GM21526 (cell line): ENCODE measurements around the gene RIPK3.
"Not testable (repeated sequence)": the region's sequence is repeated elsewhere in the genome, so short reads cannot be mapped to it uniquely, and the experiment has no call there.

Source experiments
- ATAC-seq: cut with Tn5 transposase; IDR thresholded peaks from one replicate; pipeline ENCODE4 v1.9.1; 2021; ENCODE audit warnings: moderate library complexity; ENCODE audit not compliant: unreplicated experiment, low FRiP score

The RIPK3 gene

GRCh38 chr14:24369907-24370687 is 30.3 kb upstream of the RIPK3 start:
- ATAC-seq, result no peak

DNA sequence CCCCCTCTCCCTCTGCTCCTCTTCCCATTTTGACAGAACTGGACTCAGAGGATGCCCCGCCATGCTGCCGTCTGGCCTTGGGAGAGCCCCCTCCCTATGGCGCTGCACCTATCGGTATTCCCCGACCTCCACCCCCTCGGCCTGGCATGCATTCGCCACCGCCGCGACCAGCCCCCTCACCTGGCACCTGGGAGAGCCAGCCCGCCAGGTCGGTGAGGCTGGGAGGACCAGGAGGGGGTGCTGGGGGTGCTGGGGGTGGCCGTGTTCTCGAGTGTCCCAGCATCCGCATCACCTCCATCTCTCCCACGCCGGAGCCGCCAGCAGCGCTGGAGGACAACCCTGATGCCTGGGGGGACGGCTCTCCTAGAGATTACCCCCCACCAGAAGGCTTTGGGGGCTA is 29.7 kb upstream of the RIPK3 start:
- ATAC-seq, result no peak

GRCh38 chr14:24368562-24369252 is 28.9 kb upstream of the RIPK3 start:
- no peak for ATAC-seq

DNA sequence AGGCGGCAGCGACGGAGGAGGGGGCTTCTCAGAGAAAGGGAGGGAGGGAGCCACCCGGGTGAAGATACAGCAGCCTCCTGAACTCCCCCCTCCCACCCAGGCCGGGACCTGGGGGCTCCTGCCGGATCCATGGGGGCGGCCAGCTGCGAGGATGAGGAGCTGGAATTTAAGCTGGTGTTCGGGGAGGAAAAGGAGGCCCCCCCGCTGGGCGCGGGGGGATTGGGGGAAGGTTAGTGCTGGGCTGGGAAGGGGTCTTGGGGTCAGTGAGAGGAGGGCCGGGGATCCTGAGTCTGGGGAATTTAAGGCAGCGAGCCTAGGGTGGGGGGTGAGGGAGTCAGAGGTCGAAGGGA is 28.4 kb upstream of the RIPK3 start:
- ATAC-seq, result no peak

- ATAC-seq, result no peak
These were observed 27.9 kb upstream of the RIPK3 start, which contains the start of gene NFATC4 for GRCh38 chr14:24367514-24368211. NFATC4 (plus strand) TSS chr14:24368184; CDS start chr14:24368341, 157 bp downstream.

DNA sequence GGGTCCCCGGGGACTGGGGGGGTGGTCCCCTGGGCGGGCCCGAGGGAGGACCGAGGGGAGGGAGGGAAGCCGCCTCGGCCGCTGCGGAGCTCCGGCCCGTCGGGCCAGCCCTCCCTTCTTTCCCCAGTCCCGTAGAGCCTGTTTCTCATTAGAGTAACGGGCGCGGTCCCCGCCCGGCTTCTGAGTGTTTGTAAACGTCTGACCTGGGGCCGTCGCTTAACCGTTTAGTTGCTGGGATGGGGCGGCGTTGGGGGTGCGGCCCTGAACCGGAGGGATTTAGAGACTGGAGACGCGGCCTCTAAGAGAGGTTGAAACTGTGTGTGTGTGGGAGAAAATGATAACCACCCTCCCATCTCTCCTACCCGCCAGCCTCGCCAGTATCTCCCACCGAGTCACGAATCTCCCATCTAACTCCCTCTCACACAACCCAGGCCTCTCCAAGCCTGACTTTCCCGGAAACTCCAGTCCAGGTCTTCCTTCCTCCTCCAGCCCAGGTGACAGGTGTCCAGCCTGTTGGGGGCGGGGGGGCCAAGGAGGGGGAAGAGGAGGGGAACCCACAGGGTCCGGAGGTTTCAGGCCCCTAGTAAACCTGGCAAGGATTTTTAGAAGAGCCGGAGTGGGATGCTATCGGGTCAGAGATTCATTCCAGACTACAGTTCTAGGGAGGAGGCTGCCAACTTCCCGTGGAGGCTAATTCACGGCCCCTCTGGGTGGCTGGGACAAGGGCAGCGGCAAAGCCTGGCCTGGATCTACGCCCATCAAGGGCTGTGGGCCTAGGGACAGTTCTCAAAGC is 27.1 kb upstream of the RIPK3 start:
- peak; percentile 40 for ATAC-seq

GRCh38 chr14:24366413-24366720 is 26.6 kb upstream of the RIPK3 start:
- ATAC-seq, result no peak

GRCh38 chr14:24365600-24366412 is 26.0 kb upstream of the RIPK3 start:
- no peak for ATAC-seq

DNA sequence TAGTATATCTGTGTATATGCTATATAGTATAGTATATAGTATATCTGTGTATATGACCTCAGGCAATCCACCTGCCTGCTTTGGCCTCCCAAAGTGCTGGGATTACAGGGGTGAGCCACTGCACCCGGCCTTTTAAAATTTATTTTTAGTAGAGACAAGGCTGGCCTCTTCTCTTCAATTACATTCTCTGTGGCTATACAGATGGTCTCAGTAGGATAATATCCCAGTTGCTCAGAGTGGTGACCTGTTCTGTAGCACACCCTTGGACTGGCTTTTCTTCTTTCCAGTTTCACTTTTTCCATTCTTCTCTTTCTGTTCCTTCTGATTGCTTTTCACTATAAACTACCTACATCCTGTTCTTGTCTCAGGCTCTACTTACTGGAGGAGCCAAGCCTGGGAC is 25.1 kb upstream of the RIPK3 start:
- no peak for ATAC-seq

- ATAC-seq, result no peak
These were observed 23.6 kb upstream of the RIPK3 start for GRCh38 chr14:24363401-24363800.

DNA sequence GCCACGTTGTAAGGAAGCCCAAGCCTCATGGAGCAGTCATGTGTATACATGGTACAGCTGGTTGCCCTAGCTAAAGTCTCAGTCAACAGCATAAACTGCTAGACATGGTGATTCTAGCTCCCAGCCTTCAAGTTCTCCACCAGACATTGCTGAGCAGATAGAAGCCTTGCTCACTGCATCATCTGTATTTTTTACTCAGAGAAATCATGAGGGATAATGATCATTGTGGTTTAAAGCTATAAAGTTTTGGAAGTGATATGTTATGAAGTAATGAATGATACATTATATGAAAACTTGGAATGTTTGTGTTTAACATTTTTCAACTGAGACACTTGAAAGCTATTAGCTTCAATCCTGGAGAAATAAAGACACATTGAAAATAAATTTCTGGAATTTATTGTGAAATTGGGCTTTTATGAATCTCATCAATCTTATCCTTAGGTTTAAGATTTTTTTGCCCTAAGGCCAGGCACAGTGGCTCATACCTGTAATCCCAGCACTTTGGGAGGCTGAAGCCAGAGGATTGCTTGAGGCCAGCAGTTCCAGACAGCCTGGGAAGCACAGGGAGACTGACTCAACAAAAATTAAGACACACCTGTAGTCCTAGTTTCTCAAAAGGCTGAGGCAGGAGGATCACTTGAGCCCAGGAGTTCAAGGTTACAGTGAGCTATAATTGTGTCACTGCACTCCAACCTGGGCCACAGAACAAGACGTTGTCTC is 22.6 kb upstream of the RIPK3 start:
- ATAC-seq, result no peak

- ATAC-seq, result no peak
These were observed 21.5 kb upstream of the RIPK3 start for GRCh38 chr14:24361326-24361725.

GRCh38 chr14:24360281-24360680 is 20.5 kb upstream of the RIPK3 start:
- ATAC-seq, result no peak

- no peak for ATAC-seq
These were observed 16.4 kb upstream of the RIPK3 start for GRCh38 chr14:24356208-24356607.

- no peak for ATAC-seq
These were observed 15.2 kb upstream of the RIPK3 start for GRCh38 chr14:24355009-24355408.

DNA sequence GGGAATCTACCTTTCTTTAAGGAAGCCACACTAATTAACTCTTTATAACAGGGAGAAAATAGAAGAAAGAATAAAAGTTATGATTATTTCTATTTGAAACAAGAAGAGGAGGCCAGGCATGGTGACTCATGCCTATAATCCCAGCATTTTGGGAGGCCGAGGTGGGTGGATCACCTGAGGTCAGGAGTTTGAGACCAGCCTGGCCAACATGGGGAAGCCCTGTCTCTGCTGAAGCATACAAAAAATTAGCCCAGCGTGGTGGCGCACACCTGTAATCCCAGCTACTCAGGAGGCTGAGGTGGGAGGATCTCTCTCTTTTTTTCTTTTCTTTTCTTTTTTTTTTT is 14.7 kb upstream of the RIPK3 start:
- ATAC-seq, result not testable (repeated sequence)

DNA sequence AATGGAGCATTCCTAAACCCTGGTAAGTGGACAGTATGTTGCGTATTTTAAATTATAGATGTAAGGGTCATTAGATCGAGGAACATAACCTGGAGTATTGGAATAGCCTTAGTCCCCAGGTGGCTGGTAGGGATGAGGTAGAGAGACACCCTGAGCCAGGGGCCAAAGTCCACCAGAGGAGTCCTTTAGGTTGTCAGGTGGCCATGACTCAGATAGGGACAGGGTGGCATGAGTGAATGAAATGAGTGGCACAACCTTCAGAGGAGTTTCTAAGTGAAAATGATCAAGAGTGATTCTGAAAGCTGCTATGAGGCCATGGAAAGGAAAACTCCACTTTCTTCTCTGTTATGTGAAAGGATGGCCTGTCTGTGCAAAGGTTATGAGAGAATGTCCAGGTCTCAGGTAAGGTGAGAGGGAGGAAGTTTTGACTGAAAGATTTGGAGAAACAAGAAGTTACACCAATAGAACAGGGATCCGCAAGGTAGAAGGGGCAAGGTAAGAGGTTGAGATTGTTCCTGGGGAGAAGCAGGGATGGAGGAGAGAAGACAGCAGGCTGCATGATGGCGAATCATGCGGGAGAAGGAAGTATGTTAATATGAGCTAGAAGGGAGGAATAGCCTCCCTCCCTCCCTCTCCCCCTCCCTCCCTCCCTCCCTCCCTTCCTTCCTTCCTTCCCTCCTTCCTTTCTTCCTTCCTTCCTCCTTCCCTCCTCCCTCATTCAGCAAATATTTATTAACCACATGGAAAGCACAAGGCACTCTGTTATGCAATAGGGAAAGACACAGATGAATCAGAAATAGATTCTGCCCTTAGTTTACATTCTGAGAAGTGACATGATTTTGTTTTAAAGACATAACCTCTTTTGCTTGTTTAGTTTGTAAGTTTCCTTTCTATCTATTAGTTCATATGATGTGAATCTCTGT is 14.0 kb upstream of the RIPK3 start:
- no peak for ATAC-seq

DNA sequence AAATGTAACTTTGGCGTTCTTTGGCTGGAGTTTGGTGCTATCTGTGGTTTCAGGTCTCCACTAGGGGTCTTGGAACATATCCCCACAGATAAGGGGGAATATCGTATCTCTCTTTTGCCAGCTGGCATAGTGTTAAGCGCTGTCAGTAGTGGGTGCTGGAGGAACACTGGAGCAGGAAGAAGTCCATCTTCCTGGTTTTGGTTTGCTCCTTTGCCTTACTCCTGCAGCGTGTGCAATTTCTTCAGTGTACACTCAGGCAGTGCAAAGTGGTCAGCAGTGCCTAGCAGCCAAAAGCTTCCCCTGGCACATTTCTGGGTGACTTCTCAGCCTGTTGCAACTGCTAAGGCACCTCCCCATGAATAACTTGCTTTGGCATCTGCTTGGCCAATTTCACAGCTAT is 11.7 kb upstream of the RIPK3 start:
- no peak for ATAC-seq

DNA sequence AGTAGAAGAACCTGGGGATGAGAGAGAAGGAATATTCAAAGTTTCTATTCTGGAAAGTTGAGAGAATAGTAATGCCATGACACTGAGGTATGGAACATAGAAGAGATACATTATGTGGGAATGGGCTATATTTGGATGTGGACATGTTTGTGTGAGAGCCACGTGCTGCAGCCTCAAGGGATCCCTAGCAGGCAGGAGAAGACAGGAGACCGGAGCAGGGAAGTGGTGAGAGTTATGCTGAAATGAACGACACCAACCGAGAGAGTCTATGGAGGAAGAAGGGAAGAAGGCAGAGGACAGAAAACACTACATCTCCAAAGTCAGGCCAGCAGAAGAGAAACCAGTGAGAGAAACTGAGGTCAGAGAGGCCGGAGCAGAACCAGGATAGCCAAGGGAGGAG is 10.0 kb upstream of the RIPK3 start:
- no peak for ATAC-seq
